Left ventricle myocardium inferior (tissue), 1 donor: Measurements from ENCODE around the gene CSKMT. TPM values are rescaled to one million over a fixed set of nuclear protein-coding genes. Genes with fewer than 3 reads are reported as not detected.

Source experiments
- DNase-seq: peaks from one replicate; pipeline ENCODE4 v3.0.0-alpha.2; 2020
- H3K27ac ChIP-seq: fragments of 200-600 bp; replicated peaks from 2 replicates; pipeline ENCODE4 v1.8.0; 2021
- H3K27me3 ChIP-seq: fragments of 200-600 bp; 2 replicates; pipeline ENCODE4 v1.8.0; 2021; ENCODE audit warnings: low read depth
- H3K36me3 ChIP-seq: fragments of 200-600 bp; 2 replicates; pipeline ENCODE4 v1.8.0; 2021
- H3K4me1 ChIP-seq: fragments of 200-600 bp; 2 replicates; pipeline ENCODE4 v1.8.0; 2021
- H3K4me3 ChIP-seq: fragments of 200-600 bp; 2 replicates; pipeline ENCODE4 v1.8.0; 2021; ENCODE audit warnings: mild to moderate bottlenecking, moderate library complexity
- H3K9me3 ChIP-seq: fragments of 200-600 bp; replicated peaks from 2 replicates; pipeline ENCODE4 v1.8.0; 2021
- intact Hi-C: fragments of 100-400 bp; cut with micrococcal nuclease; formaldehyde crosslinking; loops from one replicate; pipeline ENCODE4 v1.11.0; 2022
- total RNA-seq: library from RNA; stranded (reverse); fragmentation: NEBNext Ultra II Directional; extraction: Animal tissue kit (Norgen Biotek cat#: 25700); gene quantifications from one replicate; pipeline ENCODE4 v1.2.1, GENCODE V29; 2021
- TF ChIP-seq, protein P1 (sequence below): fragments of 200-600 bp; IDR thresholded peaks from 2 replicates; pipeline ENCODE4 v1.8.0; 2021; ENCODE audit warnings: antibody characterized with exemption, mild to moderate bottlenecking, borderline replicate concordance
- donor health status: DM: no; HTN: yes; CAD: no; lungs with severe emphysema.

Gene CSKMT
- total RNA-seq, 1 donor from 2014 or later, result 5.0 TPM

DNA sequence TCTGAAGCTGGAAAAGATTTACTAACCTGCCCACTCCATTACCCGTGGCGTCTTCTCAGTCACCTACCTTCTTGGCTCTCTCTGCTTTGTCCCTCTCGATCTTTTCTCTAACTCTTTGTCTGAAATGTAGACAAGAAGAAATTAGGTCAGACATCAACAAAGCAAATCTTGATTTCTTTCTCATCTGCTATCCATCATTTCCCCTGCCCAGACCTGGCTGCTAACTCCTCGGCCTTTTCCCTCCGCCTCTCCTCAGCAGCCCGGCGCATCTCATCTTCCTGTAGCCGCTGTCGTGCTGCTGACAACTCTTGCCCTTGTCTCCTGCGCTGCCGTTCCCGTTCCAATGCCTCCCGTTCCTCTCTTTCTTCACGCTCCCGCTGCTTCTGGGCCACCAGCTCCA is 12.6 kb downstream of the CSKMT start:
- Histone ChIP-seq H3K27ac (peak overlapping the region; percentile 95), H3K4me1 (peaks cover 62% of the 10 kb centered on the region), H3K36me3 (peaks cover 50% of the 10 kb centered on the region), H3K27me3 (no peaks in the 10 kb centered on the region), H3K9me3 (no peaks in the 10 kb centered on the region), H3K4me3 (peak overlapping the region; percentile 92)
- intact Hi-C loops, result no loop called here
- TF ChIP-seq, protein P1, sequence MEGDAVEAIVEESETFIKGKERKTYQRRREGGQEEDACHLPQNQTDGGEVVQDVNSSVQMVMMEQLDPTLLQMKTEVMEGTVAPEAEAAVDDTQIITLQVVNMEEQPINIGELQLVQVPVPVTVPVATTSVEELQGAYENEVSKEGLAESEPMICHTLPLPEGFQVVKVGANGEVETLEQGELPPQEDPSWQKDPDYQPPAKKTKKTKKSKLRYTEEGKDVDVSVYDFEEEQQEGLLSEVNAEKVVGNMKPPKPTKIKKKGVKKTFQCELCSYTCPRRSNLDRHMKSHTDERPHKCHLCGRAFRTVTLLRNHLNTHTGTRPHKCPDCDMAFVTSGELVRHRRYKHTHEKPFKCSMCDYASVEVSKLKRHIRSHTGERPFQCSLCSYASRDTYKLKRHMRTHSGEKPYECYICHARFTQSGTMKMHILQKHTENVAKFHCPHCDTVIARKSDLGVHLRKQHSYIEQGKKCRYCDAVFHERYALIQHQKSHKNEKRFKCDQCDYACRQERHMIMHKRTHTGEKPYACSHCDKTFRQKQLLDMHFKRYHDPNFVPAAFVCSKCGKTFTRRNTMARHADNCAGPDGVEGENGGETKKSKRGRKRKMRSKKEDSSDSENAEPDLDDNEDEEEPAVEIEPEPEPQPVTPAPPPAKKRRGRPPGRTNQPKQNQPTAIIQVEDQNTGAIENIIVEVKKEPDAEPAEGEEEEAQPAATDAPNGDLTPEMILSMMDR, result no peak
- DNase-seq, result no peak

DNA sequence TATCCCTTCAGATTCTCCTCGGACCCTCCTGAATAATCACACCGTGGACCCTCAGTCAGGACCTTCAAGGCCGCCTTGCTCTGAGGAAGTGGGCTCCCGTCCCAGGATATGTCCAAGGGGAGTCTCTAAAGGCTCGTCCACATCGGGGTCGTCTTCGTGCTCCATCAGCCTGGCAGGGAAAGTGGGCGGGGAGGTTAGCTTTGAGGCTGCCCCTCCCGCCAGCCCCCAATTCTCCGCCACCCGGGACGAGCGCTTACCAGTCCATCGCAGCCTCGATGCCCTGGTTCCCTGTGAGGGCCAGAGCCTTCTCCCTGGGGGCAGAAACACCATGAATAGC is 13.3 kb downstream of the CSKMT start:
- TF ChIP-seq, protein P1, result no peak
- Histone ChIP-seq H3K4me1 (peaks cover 56% of the 10 kb centered on the region), H3K27me3 (no peaks in the 10 kb centered on the region), H3K9me3 (no peaks in the 10 kb centered on the region), H3K27ac (peak overlapping the region; percentile 95), H3K4me3 (peak overlapping the region; percentile 92), H3K36me3 (peaks cover 48% of the 10 kb centered on the region)
- no peak for DNase-seq
- intact Hi-C loops, result no loop called here

DNA sequence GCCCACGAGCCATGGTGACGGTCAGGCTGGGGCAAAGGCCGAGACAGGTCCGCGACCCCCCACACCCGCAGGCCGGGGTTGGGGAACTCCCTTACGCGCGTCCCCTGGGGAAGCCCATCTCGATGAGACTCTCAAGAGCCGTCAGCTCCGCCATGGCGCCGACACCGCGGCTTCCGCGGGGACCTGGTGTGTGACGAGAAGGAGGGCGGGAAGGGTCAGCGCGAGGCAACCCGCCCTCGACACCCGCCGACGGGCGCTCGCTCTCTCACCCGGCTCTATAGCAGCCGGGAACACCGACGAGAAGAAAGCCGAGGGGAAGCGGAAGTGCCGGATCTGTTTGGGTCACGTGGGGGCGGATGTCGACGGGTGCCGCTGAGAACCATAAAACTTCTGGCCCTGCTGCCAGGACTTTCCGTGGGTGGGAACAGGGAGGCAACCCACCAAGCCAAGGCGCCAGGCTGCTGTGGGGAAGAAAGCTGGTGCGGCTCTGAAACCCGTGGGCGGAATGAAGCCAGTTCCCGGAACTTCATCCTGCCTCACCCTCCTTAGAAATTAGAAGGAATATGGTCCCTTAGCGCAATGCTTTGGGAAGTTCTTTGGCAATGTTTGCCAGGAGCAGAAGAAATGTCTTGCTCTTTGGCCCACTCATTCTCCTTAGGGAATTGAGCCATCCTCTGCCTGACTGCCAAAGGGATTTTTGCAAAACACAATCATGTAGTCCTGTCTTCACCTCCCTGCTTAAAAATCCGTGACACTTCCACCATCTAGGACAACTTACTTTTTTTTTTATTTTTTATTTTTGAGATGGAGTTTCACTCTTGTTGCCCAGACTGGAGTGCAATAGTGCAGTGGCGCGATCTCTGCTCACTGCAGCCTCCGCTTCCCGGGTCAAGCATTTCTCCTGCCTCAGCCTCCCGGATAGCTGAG is 13.9 kb downstream of the CSKMT start, which contains the start of gene UBXN1:
TSS of gene UBXN1 (minus strand) at position 304 of the 927 bp plus-strand sequence. CDS start at position 154, 150 bp downstream.
- Histone ChIP-seq H3K9me3 (no peaks in the 10 kb centered on the region), H3K4me1 (peaks cover 52% of the 10 kb centered on the region), H3K36me3 (peaks cover 41% of the 10 kb centered on the region), H3K27me3 (no peaks in the 10 kb centered on the region), H3K4me3 (peak within 1 kb of the TSS; percentile 92), H3K27ac (peak within 1 kb of the TSS; percentile 95)
- TF ChIP-seq, protein P1, result no peak
- intact Hi-C loops, result no loop called here
- peak; percentile 93 for DNase-seq

DNA sequence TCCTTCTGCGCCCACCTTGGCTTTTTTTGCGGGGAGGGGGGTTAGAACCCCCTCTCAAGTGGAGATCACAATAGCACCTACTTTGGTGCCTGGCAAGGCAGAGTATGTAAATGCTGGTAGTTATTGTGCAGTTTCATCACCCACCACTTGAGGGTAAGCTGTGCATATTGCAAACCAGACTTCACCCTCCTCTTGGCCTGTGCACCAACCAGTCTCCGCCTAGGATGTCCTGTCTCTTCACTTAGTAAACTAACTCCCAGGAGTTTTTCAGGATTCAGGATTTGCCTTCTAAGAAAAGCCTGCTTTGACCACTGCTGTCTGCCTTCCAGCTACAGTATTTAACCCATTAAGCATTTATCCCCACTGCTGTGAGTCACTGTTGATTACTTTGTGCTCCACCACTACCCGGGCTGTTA is 15.7 kb downstream of the CSKMT start:
- TF ChIP-seq, protein P1, result peak; percentile 70
- Histone ChIP-seq H3K27ac (peak overlapping the region; percentile 95), H3K9me3 (no peaks in the 10 kb centered on the region), H3K27me3 (no peaks in the 10 kb centered on the region), H3K4me3 (no peak overlapping the region), H3K36me3 (peaks cover 23% of the 10 kb centered on the region), H3K4me1 (peaks cover 52% of the 10 kb centered on the region)
- peak; percentile 38 for DNase-seq
- intact Hi-C loops, result no loop called here

DNA sequence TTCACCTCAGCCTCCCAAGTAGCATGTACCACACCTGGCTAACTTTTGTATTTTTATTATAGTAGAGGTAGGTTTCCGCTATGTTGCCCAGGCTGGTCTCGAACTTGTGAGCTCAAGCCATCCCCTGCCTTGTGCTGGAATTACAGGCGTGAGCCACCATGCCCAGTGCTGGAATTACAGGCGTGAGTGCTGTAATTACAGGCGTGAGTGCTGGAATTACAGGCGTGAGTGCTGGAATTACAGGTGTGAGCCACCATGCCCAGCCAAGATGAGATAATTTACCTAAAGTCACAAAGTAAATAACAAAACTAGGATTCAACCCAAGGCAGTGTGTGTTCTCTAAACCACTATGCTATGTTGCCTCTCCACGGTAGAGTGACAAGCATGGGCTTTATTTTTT is 17.4 kb downstream of the CSKMT start:
- TF ChIP-seq, protein P1, result no peak
- no peaks in the 10 kb centered on the region for H3K27me3 ChIP-seq
- DNase-seq, result no peak
- intact Hi-C loops, result no loop called here
- H3K9me3 ChIP-seq, result no peaks in the 10 kb centered on the region
- H3K4me3 ChIP-seq, result no peak overlapping the region
- H3K36me3 ChIP-seq, result peaks cover 7% of the 10 kb centered on the region
- no peak overlapping the region for H3K27ac ChIP-seq
- H3K4me1 ChIP-seq, result peaks cover 38% of the 10 kb centered on the region
